LHCN-M2 (cell line): ENCODE results near the gene GBF1. TPM values are rescaled to one million over a fixed set of nuclear protein-coding genes. Genes with fewer than 3 reads are reported as not detected.

Experiments
- DNase-seq: peaks from one replicate; pipeline ENCODE4 v3.0.0-alpha.2; 2012; ENCODE audit warnings: low read depth
- total RNA-seq: library from RNA; depleted of rRNA; stranded (reverse); fragments of >200 nt; gene quantifications from 2 replicates; pipeline ENCODE4 v1.2.3, GENCODE V29; 2014

Gene GBF1
- total RNA-seq, 1 experiment from 2014 or later, result 43.9 TPM

DNA sequence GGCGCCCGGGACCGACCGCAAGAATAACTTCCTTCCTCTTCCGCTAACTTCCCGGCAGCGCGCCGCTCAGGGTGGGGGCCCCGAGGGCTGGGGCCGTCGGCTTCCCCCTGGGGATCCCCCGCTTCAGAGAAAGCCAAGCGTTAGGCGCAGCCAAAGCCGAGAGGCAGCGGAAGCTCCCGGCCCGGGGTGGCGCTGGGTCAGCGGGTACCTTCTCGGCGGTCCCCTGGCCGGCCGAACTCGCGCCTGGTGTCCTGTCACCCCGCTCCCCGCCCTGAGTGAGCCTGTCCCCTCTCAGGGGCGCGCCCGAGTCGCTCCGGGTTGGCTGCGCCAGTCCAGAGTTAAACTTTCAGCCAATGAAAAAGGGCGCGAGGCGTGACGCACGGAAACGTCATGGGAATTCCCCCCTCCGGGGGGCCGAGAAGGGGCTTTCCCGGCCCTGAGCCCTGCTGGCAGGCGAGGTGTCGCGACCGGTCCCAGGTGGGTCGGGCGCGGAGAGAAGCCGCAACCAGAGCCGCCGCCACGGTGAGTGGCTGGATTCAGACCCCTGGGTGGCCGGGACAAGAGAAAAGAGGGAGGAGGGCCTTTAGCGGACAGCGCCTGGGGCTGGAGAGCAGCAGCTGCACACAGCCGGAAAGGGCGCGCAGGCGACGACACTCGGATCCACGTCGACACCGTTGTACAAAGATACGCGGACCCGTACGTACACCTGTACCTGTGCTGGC, 148.9 kb downstream of the GBF1 start:
- peak; percentile 90 for DNase-seq

DNA sequence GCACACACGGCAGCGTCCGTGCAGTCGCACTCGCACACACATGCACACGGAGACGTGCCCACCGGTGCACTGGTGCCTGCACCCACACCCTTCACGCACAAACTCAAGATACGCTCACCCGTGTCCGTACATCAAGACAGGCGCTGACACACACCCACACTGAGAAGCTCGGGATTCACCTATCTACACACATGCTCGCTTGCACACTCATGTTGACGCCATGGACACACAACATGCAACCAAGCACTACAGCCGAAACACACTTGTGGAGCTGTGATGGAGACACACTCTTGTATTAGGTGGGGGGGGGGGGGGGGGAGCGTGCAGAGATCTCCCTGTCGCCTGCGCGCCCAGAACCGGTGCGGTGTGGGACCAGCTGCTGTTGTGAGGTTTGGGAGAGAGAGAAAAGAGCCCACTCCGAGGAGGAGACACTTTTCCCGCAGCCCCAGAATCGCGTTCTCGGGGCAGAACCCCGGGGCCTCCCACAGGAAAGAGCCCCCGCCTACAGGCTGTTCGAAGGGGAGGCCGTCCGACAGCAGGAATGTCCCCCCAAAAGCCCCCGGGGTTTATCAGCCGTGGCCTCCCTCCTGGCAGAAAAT, 149.6 kb downstream of the GBF1 start:
- DNase-seq, result peak; percentile 25

DNA sequence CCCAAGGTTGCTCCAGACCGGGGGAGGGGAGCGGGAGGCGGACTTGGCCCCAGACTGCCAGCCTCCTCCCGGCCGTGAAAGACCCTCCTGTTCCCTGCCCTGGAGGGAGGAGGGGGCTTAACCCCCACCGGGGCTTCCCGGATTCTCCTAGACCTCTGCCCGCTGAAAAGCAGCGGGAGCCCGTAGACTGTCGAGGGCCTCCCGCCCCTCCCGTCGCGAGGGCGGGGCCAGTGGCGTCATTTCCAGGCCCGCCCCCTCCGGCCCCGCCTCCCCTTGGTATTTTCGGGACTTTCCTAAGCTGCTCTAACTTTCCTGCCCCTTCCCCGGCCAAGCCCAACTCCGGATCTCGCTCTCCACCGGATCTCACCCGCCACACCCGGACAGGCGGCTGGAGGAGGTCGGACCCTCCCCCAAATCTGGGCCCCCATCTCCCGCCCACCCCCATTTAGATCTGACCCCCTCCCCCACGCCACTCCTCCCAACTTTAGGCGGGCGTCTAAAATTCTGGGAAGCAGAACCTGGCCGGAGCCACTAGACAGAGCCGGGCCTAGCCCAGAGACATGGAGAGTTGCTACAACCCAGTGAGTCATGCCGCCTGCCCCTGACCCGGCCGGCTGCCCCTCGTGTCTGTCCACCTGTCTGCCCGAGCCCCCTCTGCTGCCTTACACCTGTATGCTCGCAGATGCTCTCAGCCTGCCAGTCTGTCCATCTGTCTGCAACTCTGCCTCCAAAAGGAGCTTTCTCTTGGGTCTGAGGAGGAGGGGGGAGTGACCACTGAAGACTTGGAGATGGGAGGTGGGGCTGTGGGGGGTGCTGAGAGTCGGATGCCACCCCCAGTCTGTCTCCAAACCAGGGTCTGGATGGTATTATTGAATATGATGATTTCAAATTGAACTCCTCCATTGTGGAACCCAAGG, 150.3 kb downstream of the GBF1 start, which contains the start of gene NFKB2:
Gene NFKB2, plus strand, starts transcription at position 306 of the 917 bp plus-strand sequence. Its CDS starts 255 bp downstream, at position 561.
- DNase-seq, result peak; percentile 71

GRCh38 chr10:102396317-102396650, 151.0 kb downstream of the GBF1 start:
- DNase-seq, result no peak

DNA sequence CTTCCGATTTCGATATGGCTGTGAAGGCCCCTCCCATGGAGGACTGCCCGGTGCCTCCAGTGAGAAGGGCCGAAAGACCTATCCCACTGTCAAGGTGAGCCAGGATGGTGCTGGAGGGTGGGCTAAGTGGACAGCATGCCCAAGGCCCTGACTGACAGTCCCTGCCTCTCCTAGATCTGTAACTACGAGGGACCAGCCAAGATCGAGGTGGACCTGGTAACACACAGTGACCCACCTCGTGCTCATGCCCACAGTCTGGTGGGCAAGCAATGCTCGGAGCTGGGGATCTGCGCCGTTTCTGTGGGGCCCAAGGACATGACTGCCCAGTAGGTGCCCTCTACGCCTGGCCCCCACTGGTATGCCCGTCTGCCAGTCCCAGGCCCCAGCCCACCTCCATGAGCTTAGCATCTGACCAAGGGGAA, 151.4 kb downstream of the GBF1 start:
- no peak for DNase-seq

GRCh38 chr10:102397222-102398171, 152.2 kb downstream of the GBF1 start:
- no peak for DNase-seq

GRCh38 chr10:102398172-102399020, 153.1 kb downstream of the GBF1 start:
- DNase-seq, result no peak

DNA sequence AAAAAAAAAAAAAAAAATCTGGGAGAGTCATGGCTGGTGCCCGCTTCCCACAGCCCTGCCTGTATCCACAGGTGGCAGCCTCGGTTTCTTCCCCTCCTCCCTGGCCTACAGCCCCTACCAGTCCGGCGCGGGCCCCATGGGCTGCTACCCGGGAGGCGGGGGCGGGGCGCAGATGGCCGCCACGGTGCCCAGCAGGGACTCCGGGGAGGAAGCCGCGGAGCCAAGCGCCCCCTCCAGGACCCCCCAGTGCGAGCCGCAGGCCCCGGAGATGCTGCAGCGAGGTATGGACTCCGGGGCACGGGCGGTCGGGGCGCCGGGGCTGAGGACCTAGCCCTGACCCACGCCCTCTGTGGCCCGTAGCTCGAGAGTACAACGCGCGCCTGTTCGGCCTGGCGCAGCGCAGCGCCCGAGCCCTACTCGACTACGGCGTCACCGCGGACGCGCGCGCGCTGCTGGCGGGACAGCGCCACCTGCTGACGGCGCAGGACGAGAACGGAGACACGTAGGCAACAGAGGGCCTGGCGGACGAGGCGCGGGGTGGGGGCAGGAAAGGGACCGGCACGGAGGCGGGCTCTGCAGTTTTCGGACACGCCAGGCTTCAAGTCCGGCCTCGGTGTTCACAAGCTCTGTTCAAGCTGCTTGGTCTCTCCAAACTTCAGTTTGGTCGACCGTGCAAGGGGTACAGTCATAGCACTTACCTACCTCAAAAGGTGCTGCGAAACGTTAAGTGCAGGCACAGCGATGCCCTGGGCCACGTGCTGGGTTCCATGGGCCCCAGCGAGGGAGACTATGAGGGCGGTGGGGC, 154.1 kb downstream of the GBF1 start:
- peak; percentile 77 for DNase-seq

GRCh38 chr10:102400076-102400475, 154.7 kb downstream of the GBF1 start:
- DNase-seq, result no peak

DNA sequence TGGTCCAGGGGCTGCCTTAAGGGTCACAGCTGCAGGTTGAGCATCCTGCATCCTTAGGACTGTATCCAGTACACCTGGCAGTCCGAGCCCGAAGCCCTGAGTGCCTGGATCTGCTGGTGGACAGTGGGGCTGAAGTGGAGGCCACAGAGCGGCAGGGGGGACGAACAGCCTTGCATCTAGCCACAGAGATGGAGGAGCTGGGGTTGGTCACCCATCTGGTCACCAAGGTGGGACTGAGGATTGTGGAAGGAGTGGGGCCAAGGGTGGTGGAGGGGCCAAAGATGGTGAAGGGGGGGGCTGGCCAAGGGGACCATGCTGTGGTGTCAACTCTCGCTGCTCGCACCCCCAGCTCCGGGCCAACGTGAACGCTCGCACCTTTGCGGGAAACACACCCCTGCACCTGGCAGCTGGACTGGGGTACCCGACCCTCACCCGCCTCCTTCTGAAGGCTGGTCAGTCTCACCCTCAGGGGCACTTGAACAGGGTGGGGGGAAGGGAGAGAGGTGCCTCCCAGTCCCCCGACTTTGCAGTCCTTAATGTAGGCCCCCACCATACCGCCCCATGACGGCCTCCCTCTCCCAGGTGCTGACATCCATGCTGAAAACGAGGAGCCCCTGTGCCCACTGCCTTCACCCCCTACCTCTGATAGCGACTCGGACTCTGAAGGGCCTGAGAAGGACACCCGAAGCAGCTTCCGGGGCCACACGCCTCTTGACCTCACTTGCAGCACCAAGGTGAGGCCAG, 155.4 kb downstream of the GBF1 start:
- no peak for DNase-seq

DNA sequence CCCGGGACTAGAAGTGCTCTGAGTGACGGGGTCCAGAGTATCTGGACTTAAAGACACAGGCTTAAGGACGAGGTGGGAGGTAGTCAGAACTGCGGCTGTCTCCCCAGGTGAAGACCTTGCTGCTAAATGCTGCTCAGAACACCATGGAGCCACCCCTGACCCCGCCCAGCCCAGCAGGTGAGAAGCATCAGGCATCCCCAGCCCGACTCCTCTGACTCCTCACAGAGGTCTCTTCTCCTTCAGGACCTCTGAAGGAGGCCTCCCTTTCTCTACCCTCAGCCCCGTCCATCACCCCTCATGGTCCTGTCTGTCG, 156.0 kb downstream of the GBF1 start:
- no peak for DNase-seq

- DNase-seq, result peak; percentile 11
Measured at GRCh38 chr10:102401735-102402511, 156.6 kb downstream of the GBF1 start.

DNA sequence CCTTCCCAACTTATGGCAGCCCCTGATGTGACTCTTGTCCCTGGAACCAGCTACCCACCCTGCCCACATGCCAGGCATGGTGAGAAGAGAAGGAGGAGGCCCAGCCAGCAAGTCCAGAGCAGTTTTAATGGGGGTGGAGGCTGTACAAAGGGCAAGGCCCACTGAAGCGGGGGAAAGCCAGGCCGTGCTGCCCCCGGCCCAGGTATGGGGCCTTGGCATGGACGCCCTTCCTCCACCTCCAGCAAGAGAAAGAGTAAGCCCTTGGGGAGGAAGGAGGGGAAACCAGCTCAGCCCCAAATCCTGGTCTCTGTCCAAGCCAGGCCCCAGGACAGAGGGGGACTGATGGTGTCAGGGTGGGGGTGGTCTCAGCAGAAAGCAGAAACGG, 157.2 kb downstream of the GBF1 start:
- no peak for DNase-seq

DNA sequence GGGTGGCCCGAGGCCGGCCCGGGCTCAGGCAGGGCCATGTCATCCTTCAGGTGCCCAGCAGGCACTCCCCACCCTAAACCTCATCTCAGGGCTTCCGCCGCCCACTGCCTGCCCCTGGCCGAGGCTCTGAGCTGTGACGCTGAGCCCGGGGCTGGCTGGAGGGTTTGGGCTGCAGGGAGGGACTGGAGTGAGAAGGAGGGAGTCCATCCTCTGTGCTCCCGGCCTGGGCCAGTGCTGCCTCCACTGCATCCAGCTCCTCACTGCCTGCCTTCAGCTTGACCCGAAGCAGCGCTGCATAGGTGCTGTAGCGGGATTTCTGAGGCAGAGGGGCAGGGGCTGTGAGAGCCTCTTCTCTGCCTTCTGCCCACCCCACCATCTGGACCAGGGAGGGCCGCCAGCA, 157.8 kb downstream of the GBF1 start:
- DNase-seq, result no peak

GRCh38 chr10:102404361-102405107, 159.2 kb downstream of the GBF1 start:
- DNase-seq, result no peak

GRCh38 chr10:102405108-102405571, 159.8 kb downstream of the GBF1 start:
- DNase-seq, result no peak

- DNase-seq, result no peak
Measured at GRCh38 chr10:102405632-102406031, 160.3 kb downstream of the GBF1 start.
